Neutrophil (primary cell): ENCODE results near the gene ING1.
"Not testable (repeated sequence)": the region's sequence is repeated elsewhere in the genome, so short reads cannot be mapped to it uniquely, and the experiment has no call there.

Experiments
- H3K27ac ChIP-seq: fragments of 200-600 bp; sonication (generic); 2 replicates; pipeline ENCODE4 v1.5.1; 2016; ENCODE audit warnings: mild to moderate bottlenecking, moderate library complexity
- H3K27me3 ChIP-seq: fragments of 200-600 bp; sonication (generic); 2 replicates; pipeline ENCODE4 v1.6.0; 2016; ENCODE audit warnings: mild to moderate bottlenecking
- H3K36me3 ChIP-seq: fragments of 200-600 bp; sonication (generic); 2 replicates; pipeline ENCODE4 v1.5.1; 2017
- H3K4me1 ChIP-seq, 2 experiments: fragments of 200-600 bp in 1 of 2; sonication (generic) in 1 of 2; 1 replicate in 1 of 2; 2 replicates in 1 of 2; pipeline versions ENCODE4 v1.5.1 to v1.6.1; 2013 to 2016; ENCODE audit warnings: low read depth in 1 of 2, low read length in 1 of 2, mild to moderate bottlenecking in 1 of 2, moderate library complexity in 1 of 2; ENCODE audit not compliant: control insufficient read depth in 1 of 2, insufficient read depth in 1 of 2
- H3K4me3 ChIP-seq, 2 experiments: fragments of 200-600 bp in 1 of 2; sonication (generic) in 1 of 2; 1 replicate in 1 of 2; 2 replicates in 1 of 2; pipeline ENCODE4 v1.5.1; 2013 to 2016; ENCODE audit warnings: low read depth in 1 of 2, low read length in 1 of 2, mild to moderate bottlenecking in 1 of 2, moderate library complexity in 1 of 2
- H3K9me3 ChIP-seq: fragments of 200-600 bp; sonication (generic); 2 replicates; pipeline ENCODE4 v1.5.1; 2016
- CTCF ChIP-seq: fragments of 200-600 bp; sonication (generic); IDR thresholded peaks from 2 replicates; pipeline ENCODE4 v1.5.1; 2016; ENCODE audit warnings: antibody characterized with exemption

ING1 gene

GRCh38 chr13:110669036-110669435, 44.5 kb upstream of the ING1 start:
- Histone ChIP-seq H3K27ac (no peak overlapping the region), H3K4me3 (no peak overlapping the region), H3K36me3 (no peaks in the 10 kb centered on the region), H3K27me3 (no peaks in the 10 kb centered on the region), H3K4me1 (peaks cover 34 to 37% of the 10 kb centered on the region in 2 experiments), H3K9me3 (no peaks in the 10 kb centered on the region)
- TF ChIP-seq CTCF: no peak

GRCh38 chr13:110669814-110670213, 43.7 kb upstream of the ING1 start:
- H3K4me1 ChIP-seq: peaks cover 27 to 30% of the 10 kb centered on the region in 2 experiments
- not testable (repeated sequence) for H3K36me3 ChIP-seq

GRCh38 chr13:110676595-110677587, 36.6 kb upstream of the ING1 start:
- Histone ChIP-seq H3K36me3 (peaks cover 44% of the 10 kb centered on the region), H3K27me3 (no peaks in the 10 kb centered on the region), H3K4me3 (no peak overlapping the region), H3K27ac (no peak overlapping the region), H3K9me3 (no peaks in the 10 kb centered on the region), H3K4me1 (no peaks in the 10 kb centered on the region)
- no peak for TF ChIP-seq CTCF

More at GRCh38 chr13:110669814-110670213, 43.7 kb upstream of the ING1 start:
- not testable (repeated sequence) for H3K9me3 ChIP-seq, H3K27me3 ChIP-seq, H3K4me3 ChIP-seq, H3K27ac ChIP-seq

GRCh38 chr13:110677731-110678545, 35.6 kb upstream of the ING1 start:
- no peaks in the 10 kb centered on the region for H3K27me3 ChIP-seq
- no peaks in the 10 kb centered on the region for H3K9me3 ChIP-seq
- TF ChIP-seq CTCF: no peak
- no peak overlapping the region for H3K4me3 ChIP-seq
- peaks cover 54% of the 10 kb centered on the region for H3K36me3 ChIP-seq
- H3K27ac ChIP-seq: no peak overlapping the region
- no peaks in the 10 kb centered on the region for H3K4me1 ChIP-seq

GRCh38 chr13:110680852-110681251, 32.6 kb upstream of the ING1 start:
- Histone ChIP-seq H3K9me3 (no peaks in the 10 kb centered on the region), H3K27ac (peak overlapping the region; percentile 35), H3K36me3 (peaks cover 74% of the 10 kb centered on the region), H3K27me3 (no peaks in the 10 kb centered on the region), H3K4me3 (no peak overlapping the region), H3K4me1 (no peaks in the 10 kb centered on the region)
- peak; percentile 28 for TF ChIP-seq CTCF
